IMR-90 (cell line): ENCODE results near the gene LCN2. TPM values are rescaled to one million over a fixed set of nuclear protein-coding genes. Genes with fewer than 3 reads are reported as not detected.

Experiments used
- CEBPB ChIP-seq: IDR thresholded peaks from 2 replicates; pipeline ENCODE4 v1.6.1; 2012; ENCODE audit warnings: low read depth, low read length, improper control_type of control experiment
- CHD1 ChIP-seq: IDR thresholded peaks from 2 replicates; pipeline ENCODE4 v1.6.1; 2012; ENCODE audit warnings: low read depth, low read length, improper control_type of control experiment
- FOS ChIP-seq: fragments of 150-350 bp; IDR thresholded peaks from 2 replicates; pipeline ENCODE4 v1.6.1; 2016; ENCODE audit warnings: low read depth, low read length
- MXI1 ChIP-seq: IDR thresholded peaks from 2 replicates; pipeline ENCODE4 v1.6.1; 2012; ENCODE audit warnings: low read depth, mild to moderate bottlenecking, low read length, moderate library complexity, borderline replicate concordance
- RCOR1 ChIP-seq: IDR thresholded peaks from 2 replicates; pipeline ENCODE4 v1.6.1; 2012; ENCODE audit warnings: mild to moderate bottlenecking, low read length, improper control_type of control experiment; ENCODE audit not compliant: insufficient replicate concordance
- SMC3 ChIP-seq: fragments of 150-350 bp; IDR thresholded peaks from 2 replicates; pipeline ENCODE4 v1.6.1; 2016; ENCODE audit warnings: low read depth, mild to moderate bottlenecking, antibody characterized with exemption, low read length, moderate library complexity
- polyA plus RNA-seq, 3 experiments: library from polyadenylated mRNA; depleted of rRNA; stranded (reverse); fragments of >200 nt; gene quantifications; 2 replicates each; pipeline ENCODE4 v1.2.3, GENCODE V29; 2012; ENCODE audit warnings: low replicate concordance in 1 of 3
- total RNA-seq: library from RNA; depleted of rRNA; stranded (reverse); fragments of >200 nt; gene quantifications from 2 replicates; pipeline ENCODE4 v1.2.3, GENCODE V29; 2012
- TF ChIP-seq, protein P1 (sequence below): fragments of 150-350 bp; IDR thresholded peaks from 2 replicates; pipeline ENCODE4 v1.6.1; 2016; ENCODE audit warnings: low read depth, mild to moderate bottlenecking, low read length, moderate library complexity, borderline replicate concordance

The LCN2 gene
- total and polyA plus RNA-seq, 2 of the 4 experiments (the other 2 are of a cell fraction), result not detected

DNA sequence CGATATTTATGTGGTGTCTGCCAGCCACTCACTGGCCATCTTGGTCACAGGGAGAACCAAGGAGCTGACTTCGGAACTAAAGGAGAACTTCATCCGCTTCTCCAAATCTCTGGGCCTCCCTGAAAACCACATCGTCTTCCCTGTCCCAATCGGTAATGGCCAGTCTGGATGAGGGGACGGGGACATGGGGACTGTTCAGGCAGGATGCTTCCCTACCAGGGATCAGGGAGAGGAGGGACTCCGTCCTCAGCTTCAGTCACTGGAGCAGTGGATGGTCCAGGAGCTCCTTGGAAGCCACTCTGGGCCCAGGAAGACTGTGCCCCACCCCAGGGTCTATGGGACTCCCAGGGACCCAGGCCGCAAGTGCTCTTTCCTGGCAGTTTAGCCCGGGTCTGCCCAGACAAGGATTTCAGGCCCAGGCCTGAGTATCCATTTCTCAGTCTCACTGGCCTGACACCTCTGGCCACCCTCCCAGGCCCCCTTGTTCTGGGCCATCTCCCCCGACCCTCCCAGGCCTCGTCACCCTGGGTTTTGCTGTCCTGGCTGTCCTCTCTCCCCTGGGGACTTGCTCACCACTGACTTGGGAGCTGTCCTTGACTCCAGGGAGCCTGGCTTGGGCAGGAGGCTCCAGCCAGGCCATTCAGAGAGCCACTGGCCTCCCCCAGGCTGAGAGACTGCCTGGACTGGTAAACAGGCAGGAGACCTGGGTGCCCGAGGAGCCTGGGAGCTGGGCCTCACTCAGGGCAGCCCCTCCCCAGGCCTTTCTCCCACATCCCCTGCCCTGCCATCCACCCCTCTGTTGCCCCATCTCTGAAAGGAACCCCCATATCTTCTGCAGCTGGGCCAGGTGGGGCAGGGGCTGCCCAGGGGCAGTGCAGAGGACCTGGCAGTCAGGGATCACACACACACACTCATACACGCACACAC lies 3.1 kb downstream of the LCN2 start (continued):
- TF ChIP-seq, protein P1, sequence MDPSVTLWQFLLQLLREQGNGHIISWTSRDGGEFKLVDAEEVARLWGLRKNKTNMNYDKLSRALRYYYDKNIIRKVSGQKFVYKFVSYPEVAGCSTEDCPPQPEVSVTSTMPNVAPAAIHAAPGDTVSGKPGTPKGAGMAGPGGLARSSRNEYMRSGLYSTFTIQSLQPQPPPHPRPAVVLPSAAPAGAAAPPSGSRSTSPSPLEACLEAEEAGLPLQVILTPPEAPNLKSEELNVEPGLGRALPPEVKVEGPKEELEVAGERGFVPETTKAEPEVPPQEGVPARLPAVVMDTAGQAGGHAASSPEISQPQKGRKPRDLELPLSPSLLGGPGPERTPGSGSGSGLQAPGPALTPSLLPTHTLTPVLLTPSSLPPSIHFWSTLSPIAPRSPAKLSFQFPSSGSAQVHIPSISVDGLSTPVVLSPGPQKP, result no peak
- TF ChIP-seq CHD1 (no peak), RCOR1 (no peak), SMC3 (no peak), CEBPB (no peak), MXI1 (no peak), FOS (no peak)
